GM23338 (cell line): ENCODE results near the gene PROC. TPM values are rescaled to one million over a fixed set of nuclear protein-coding genes. Genes with fewer than 3 reads are reported as not detected.

ENCODE experiments used
- ATAC-seq: fragments of 200-7000 bp; cut with Tn5 transposase; 3 replicates; pipeline ENCODE4 v1.9.1; 2020
- DNase-seq: peaks from one replicate; pipeline ENCODE4 v3.0.0-alpha.2; 2015; ENCODE audit warnings: low spot score
- H2AFZ ChIP-seq: fragments of 200-600 bp; sonication (generic); 2 replicates; pipeline ENCODE4 v1.8.0; 2016; ENCODE audit warnings: antibody characterized with exemption, mild to moderate bottlenecking, moderate library complexity
- H3F3A ChIP-seq: fragments of 200-600 bp; sonication (generic); replicated peaks from 2 replicates; pipeline ENCODE4 v1.8.0; 2017; ENCODE audit warnings: antibody characterized with exemption, mixed run types, low read depth
- H3K27ac ChIP-seq: fragments of 200-600 bp; sonication (generic); 2 replicates; pipeline ENCODE4 v1.6.1; 2016; ENCODE audit warnings: low read depth
- H3K27me3 ChIP-seq: fragments of 200-600 bp; sonication (generic); 2 replicates; pipeline ENCODE4 v1.8.0; 2016; ENCODE audit warnings: mild to moderate bottlenecking, mixed run types, moderate library complexity; ENCODE audit not compliant: insufficient read depth
- H3K36me3 ChIP-seq: fragments of 200-600 bp; sonication (generic); 2 replicates; pipeline ENCODE4 v1.8.0; 2016; ENCODE audit warnings: mild to moderate bottlenecking; ENCODE audit not compliant: insufficient read depth
- H3K4me1 ChIP-seq: fragments of 200-600 bp; sonication (generic); 2 replicates; pipeline ENCODE4 v1.8.0; 2016; ENCODE audit warnings: mild to moderate bottlenecking, moderate library complexity; ENCODE audit not compliant: insufficient read depth
- H3K4me2 ChIP-seq: fragments of 200-600 bp; sonication (generic); 2 replicates; pipeline ENCODE4 v1.7.1; 2017; ENCODE audit warnings: mixed run types
- H3K4me3 ChIP-seq: fragments of 200-600 bp; sonication (generic); 2 replicates; pipeline ENCODE4 v1.6.1; 2016; ENCODE audit warnings: mixed run types
- H3K79me2 ChIP-seq: fragments of 200-600 bp; sonication (generic); replicated peaks from 2 replicates; pipeline ENCODE4 v1.8.0; 2017; ENCODE audit warnings: mild to moderate bottlenecking; ENCODE audit not compliant: insufficient read depth
- H3K9me2 ChIP-seq: fragments of 200-600 bp; sonication (generic); 2 replicates; pipeline ENCODE4 v1.8.0; 2017; ENCODE audit not compliant: insufficient read depth
- H4K20me1 ChIP-seq: fragments of 200-600 bp; sonication (generic); replicated peaks from 2 replicates; pipeline ENCODE4 v1.8.0; 2017; ENCODE audit warnings: mild to moderate bottlenecking; ENCODE audit not compliant: insufficient read depth
- H3K27ac Mint-ChIP-seq: 2 replicates; pipeline ENCODE4 v1.8.0; 2020; ENCODE audit warnings: inconsistent platforms, mild to moderate bottlenecking, moderate library complexity, mixed read lengths
- H3K27me3 Mint-ChIP-seq: 3 replicates; pipeline ENCODE4 v1.8.0; 2022; ENCODE audit warnings: low read depth, mild to moderate bottlenecking, moderate library complexity, mixed read lengths, inconsistent platforms; ENCODE audit not compliant: insufficient read depth, poor library complexity
- H3K36me3 Mint-ChIP-seq: 3 replicates; pipeline ENCODE4 v1.8.0; 2021; ENCODE audit warnings: low read depth, mild to moderate bottlenecking, inconsistent platforms, moderate library complexity, mixed read lengths
- H3K4me1 Mint-ChIP-seq: 3 replicates; pipeline ENCODE4 v1.8.0; 2020; ENCODE audit warnings: mild to moderate bottlenecking, inconsistent platforms, mixed read lengths
- H3K4me3 Mint-ChIP-seq: 3 replicates; pipeline ENCODE4 v1.8.0; 2021; ENCODE audit warnings: moderate library complexity, mild to moderate bottlenecking, inconsistent platforms, mixed read lengths
- H3K9me3 Mint-ChIP-seq: 3 replicates; pipeline ENCODE4 v1.8.0; 2020; ENCODE audit warnings: moderate library complexity, mild to moderate bottlenecking, inconsistent platforms, mixed read lengths
- CREB1 ChIP-seq: fragments of 250-450 bp; sonication (Bioruptor Pico); IDR thresholded peaks from 2 replicates; pipeline ENCODE4 v1.5.0; 2020; ENCODE audit warnings: low read depth, mild to moderate bottlenecking, moderate library complexity
- CTCF ChIP-seq, 2 experiments: fragments of 200-600 bp in 1 of 2; sonication (generic) in 1 of 2; conservative IDR thresholded peaks; 2 replicates each; pipeline versions ENCODE4 v1.5.1 to v1.6.1; 2016 to 2017; ENCODE audit warnings: antibody characterized with exemption in 2 of 2, low read depth in 2 of 2, mild to moderate bottlenecking in 2 of 2, moderate library complexity in 1 of 2
- ETS1 ChIP-seq: IDR thresholded peaks from 2 replicates; pipeline ENCODE4 v1.6.1; 2016; ENCODE audit warnings: antibody characterized with exemption
- EZH2 ChIP-seq: fragments of 200-600 bp; sonication (generic); IDR thresholded peaks from one replicate; pipeline ENCODE4 v1.8.0; 2017; ENCODE audit warnings: antibody characterized with exemption, mild to moderate bottlenecking, low read depth; ENCODE audit not compliant: unreplicated experiment
- EZH2phosphoT487 ChIP-seq: fragments of 200-600 bp; sonication (generic); IDR thresholded peaks from one replicate; pipeline ENCODE4 v1.8.1; 2018; ENCODE audit warnings: antibody characterized with exemption; ENCODE audit not compliant: unreplicated experiment
- JUNB ChIP-seq: IDR thresholded peaks from one replicate; pipeline ENCODE4 v1.6.1; 2016; ENCODE audit warnings: antibody characterized with exemption; ENCODE audit not compliant: unreplicated experiment
- NANOG ChIP-seq: IDR thresholded peaks from 2 replicates; pipeline ENCODE4 v1.6.1; 2016; ENCODE audit warnings: antibody characterized with exemption, borderline replicate concordance
- POLR2AphosphoS5 ChIP-seq: IDR thresholded peaks from 2 replicates; pipeline ENCODE4 v1.6.1; 2016; ENCODE audit warnings: antibody characterized with exemption, low read depth
- STAT1 ChIP-seq: IDR thresholded peaks from one replicate; pipeline ENCODE4 v1.6.1; 2016; ENCODE audit warnings: antibody characterized with exemption; ENCODE audit not compliant: unreplicated experiment
- ZNF114 ChIP-seq: fragments of 250-450 bp; sonication (Bioruptor Pico); IDR thresholded peaks from 2 replicates; pipeline ENCODE4 v1.5.0; 2020; ENCODE audit warnings: mild to moderate bottlenecking, moderate library complexity
- ZNF331 ChIP-seq: fragments of 250-450 bp; sonication (Bioruptor Pico); IDR thresholded peaks from 2 replicates; pipeline ENCODE4 v1.5.0; 2020; ENCODE audit warnings: low read depth, mild to moderate bottlenecking, moderate library complexity
- ZNF462 ChIP-seq: fragments of 250-450 bp; sonication (Bioruptor Pico); IDR thresholded peaks from 2 replicates; pipeline ENCODE4 v1.5.0; 2020; ENCODE audit warnings: mild to moderate bottlenecking, moderate library complexity
- polyA plus RNA-seq: library from polyadenylated mRNA; unstranded; fragments of >200 nt; fragmentation: Nextera tagmentation; extraction: Ambion mirVana; gene quantifications from 2 replicates; pipeline ENCODE4 v1.2.1, GENCODE V29; 2016
- total RNA-seq: library from RNA; depleted of rRNA; stranded (reverse); fragments of >200 nt; shearing (Covaris generic); gene quantifications from 2 replicates; pipeline ENCODE4 v1.2.3, GENCODE V29; 2014
- TF ChIP-seq, protein P1 (sequence below): IDR thresholded peaks from one replicate; pipeline ENCODE4 v1.6.1; 2018; ENCODE audit warnings: antibody characterized with exemption; ENCODE audit not compliant: unreplicated experiment

PROC gene
- total and polyA plus RNA-seq, 2 experiments from 2014 or later: 1.7 to 2.4 TPM

DNA sequence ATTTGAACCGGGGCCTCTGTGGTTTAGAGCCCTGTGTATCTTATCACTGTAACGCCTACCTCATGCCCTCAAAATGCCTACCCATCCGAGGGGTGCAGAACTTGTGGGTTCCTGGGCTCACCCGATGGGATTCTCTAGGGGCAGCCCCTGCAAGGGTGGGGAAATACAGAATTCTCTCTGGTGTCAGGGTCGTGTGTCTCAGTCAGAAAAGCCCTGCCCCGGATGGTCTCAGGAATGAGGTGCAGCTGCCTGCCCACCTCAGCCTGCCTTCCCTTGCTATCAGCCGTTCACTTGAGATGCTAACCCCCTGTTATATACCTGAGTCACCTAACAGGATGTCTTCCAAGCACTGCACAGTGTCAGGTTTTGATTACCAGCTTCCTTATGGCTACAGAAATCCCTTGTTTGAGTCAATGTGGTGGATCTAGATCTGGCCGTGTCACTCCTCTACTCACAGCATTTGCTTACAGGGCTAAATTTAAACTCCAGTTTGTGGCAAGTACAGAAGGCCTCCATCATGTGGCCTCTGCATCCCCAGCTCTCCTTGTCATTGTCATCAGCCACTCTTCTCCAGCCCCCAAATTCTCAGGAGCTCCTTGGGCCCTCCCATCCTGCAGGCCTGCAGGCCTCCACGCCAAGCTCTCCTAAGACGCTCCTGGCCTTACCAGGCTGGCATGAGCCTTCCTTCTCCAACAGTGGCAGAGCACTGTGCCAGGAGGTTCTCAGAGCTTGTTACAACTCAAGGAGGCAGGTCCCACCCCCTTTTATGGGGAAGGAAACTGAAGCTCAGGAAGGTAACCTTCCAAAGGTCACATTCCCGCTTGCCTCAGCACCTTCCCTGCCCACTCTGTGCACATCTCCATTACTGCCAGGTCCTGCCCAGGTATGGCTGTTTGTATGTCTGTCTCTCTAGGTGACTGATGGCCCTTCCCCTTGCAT is 16.2 kb upstream of the PROC start:
- ATAC-seq: no peak
- Histone ChIP-seq H3K4me3 (no peak overlapping the region), H2AFZ (0 out of 2 replicates have a peak overlapping the region, but pooled peaks have one; percentile 95), H3K4me1 (peaks cover 9% of the 10 kb centered on the region), H3K4me2 (no peak overlapping the region), H3K36me3 (no peaks in the 10 kb centered on the region), H3F3A (no peaks in the 10 kb centered on the region), H3K27ac (no peak overlapping the region), H3K27me3 (0 out of 2 replicates have a peak, but pooled peaks cover 6% of the 10 kb centered on the region), H3K9me2 (no peaks in the 10 kb centered on the region), H3K79me2 (no peaks in the 10 kb centered on the region), H4K20me1 (no peaks in the 10 kb centered on the region)
- no peaks in the 10 kb centered on the region for H3K36me3 Mint-ChIP-seq
- H3K9me3 Mint-ChIP-seq: no peaks in the 10 kb centered on the region
- peaks cover 6% of the 10 kb centered on the region for H3K27me3 Mint-ChIP-seq
- H3K4me3 Mint-ChIP-seq: no peak overlapping the region
- no peak overlapping the region for H3K27ac Mint-ChIP-seq
- no peak for DNase-seq
- TF ChIP-seq NANOG (no peak), JUNB (no peak), EZH2 (no peak), ZNF114 (CRISPR knock-in tag) (no peak), STAT1 (no peak), ETS1 (no peak), CREB1 (no peak), ZNF331 (CRISPR knock-in tag) (no peak), CTCF (conservative IDR thresholded peaks at IDR 0.05; ENCODE audit: low read depth in 2 of 2) (no peak), EZH2phosphoT487 (no peak), POLR2AphosphoS5 (no peak), ZNF462 (CRISPR knock-in tag) (no peak)
- TF ChIP-seq, protein P1, sequence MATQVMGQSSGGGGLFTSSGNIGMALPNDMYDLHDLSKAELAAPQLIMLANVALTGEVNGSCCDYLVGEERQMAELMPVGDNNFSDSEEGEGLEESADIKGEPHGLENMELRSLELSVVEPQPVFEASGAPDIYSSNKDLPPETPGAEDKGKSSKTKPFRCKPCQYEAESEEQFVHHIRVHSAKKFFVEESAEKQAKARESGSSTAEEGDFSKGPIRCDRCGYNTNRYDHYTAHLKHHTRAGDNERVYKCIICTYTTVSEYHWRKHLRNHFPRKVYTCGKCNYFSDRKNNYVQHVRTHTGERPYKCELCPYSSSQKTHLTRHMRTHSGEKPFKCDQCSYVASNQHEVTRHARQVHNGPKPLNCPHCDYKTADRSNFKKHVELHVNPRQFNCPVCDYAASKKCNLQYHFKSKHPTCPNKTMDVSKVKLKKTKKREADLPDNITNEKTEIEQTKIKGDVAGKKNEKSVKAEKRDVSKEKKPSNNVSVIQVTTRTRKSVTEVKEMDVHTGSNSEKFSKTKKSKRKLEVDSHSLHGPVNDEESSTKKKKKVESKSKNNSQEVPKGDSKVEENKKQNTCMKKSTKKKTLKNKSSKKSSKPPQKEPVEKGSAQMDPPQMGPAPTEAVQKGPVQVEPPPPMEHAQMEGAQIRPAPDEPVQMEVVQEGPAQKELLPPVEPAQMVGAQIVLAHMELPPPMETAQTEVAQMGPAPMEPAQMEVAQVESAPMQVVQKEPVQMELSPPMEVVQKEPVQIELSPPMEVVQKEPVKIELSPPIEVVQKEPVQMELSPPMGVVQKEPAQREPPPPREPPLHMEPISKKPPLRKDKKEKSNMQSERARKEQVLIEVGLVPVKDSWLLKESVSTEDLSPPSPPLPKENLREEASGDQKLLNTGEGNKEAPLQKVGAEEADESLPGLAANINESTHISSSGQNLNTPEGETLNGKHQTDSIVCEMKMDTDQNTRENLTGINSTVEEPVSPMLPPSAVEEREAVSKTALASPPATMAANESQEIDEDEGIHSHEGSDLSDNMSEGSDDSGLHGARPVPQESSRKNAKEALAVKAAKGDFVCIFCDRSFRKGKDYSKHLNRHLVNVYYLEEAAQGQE: no peak
- H3K4me1 Mint-ChIP-seq: peaks cover 18% of the 10 kb centered on the region; the same call in 2 of the 3 replicates
